Esophagus muscularis mucosa (tissue), 2 donors: Measurements from ENCODE around the gene FUT3.
"Not testable (repeated sequence)": the region's sequence is repeated elsewhere in the genome, so short reads cannot be mapped to it uniquely, and the experiment has no call there.

Experiments
- POLR2A ChIP-seq: fragments of 450-650 bp; IDR thresholded peaks from one replicate; pipeline ENCODE4 v1.6.1; 2017; ENCODE audit warnings: antibody characterized with exemption, moderate library complexity, mild to moderate bottlenecking, low read depth
- POLR2AphosphoS5 ChIP-seq, 2 donors: sonication (generic); formaldehyde crosslinking; IDR thresholded peaks; one replicate each; pipeline ENCODE4 v1.6.1; 2017; ENCODE audit warnings: antibody characterized with exemption in 2 of 2

- not testable (repeated sequence) for TF ChIP-seq POLR2A; POLR2AphosphoS5 (IDR thresholded peaks at IDR 0.05)
These were observed 33.0 kb upstream of the FUT3 start for GRCh38 chr19:5884065-5884811.
